H1 (cell line): ENCODE data around the gene BRAP. TPM values are rescaled to one million over a fixed set of nuclear protein-coding genes. Genes with fewer than 3 reads are reported as not detected.

Experiments
- CTCF ChIA-PET: fragments of 300-600 bp; sonication (Branson Sonifier 250); formaldehyde crosslinking; loops from one replicate; lab custom pipeline; 2021; ENCODE audit not compliant: partially characterized antibody; lab: Charles Lee
- POLR2A ChIA-PET: fragments of 300-600 bp; sonication (Branson Sonifier 250); formaldehyde crosslinking; loops from one replicate; lab custom pipeline; 2021; ENCODE audit warnings: inconsistent platforms; ENCODE audit not compliant: partially characterized antibody; lab: Charles Lee
- DNase-seq, 2 experiments: peaks; one replicate each; pipeline versions ENCODE4 v3.0.0 to v3.0.0-alpha.2; 2010 to 2022; ENCODE audit warnings: low spot score in 2 of 2, low read depth in 1 of 2, mixed read lengths in 1 of 2
- FAIRE-seq: peaks from 2 replicates; lab custom pipeline; 2011; peaks lifted over from hg19 to GRCh38; lab: Jason Lieb, UNC
- H2AFZ ChIP-seq: 2 replicates; pipeline ENCODE4 v1.8.1; 2012; ENCODE audit warnings: low read length, inconsistent platforms
- H2AK5ac ChIP-seq: 2 replicates; pipeline ENCODE4 v1.6.1; 2013; ENCODE audit warnings: low read depth, low read length
- H2BK120ac ChIP-seq: replicated peaks from 2 replicates; pipeline ENCODE3; 2013; ENCODE audit warnings: low read depth, low read length, inconsistent platforms
- H2BK12ac ChIP-seq: 2 replicates; pipeline ENCODE4 v1.6.1; 2013; ENCODE audit warnings: low read depth, low read length
- H2BK15ac ChIP-seq: 2 replicates; pipeline ENCODE4 v1.6.1; 2013; ENCODE audit warnings: low read length
- H2BK20ac ChIP-seq: 2 replicates; pipeline ENCODE4 v1.6.1; 2013; ENCODE audit warnings: low read length
- H2BK5ac ChIP-seq: 2 replicates; pipeline ENCODE4 v1.6.1; 2013; ENCODE audit warnings: low read depth, low read length
- H3K14ac ChIP-seq: 2 replicates; pipeline ENCODE4 v1.6.1; 2013; ENCODE audit warnings: inconsistent platforms; ENCODE audit not compliant: insufficient read length
- H3K18ac ChIP-seq: 2 replicates; pipeline ENCODE4 v1.6.1; 2013; ENCODE audit warnings: low read length; ENCODE audit errors: extremely low read depth
- H3K23ac ChIP-seq: 2 replicates; pipeline ENCODE4 v1.6.1; 2013; ENCODE audit warnings: inconsistent platforms; ENCODE audit not compliant: insufficient read length
- H3K23me2 ChIP-seq: 2 replicates; pipeline ENCODE4 v1.6.1; 2013; ENCODE audit warnings: low read depth, low read length
- H3K27ac ChIP-seq: 2 replicates; pipeline ENCODE4 v1.6.1; 2011; ENCODE audit warnings: low read depth, low read length, inconsistent platforms
- H3K27me3 ChIP-seq, 4 experiments: replicated peaks in 1 of 4; 1 replicate in 1 of 4; 2 replicates in 3 of 4; pipeline versions ENCODE4 v1.6.1 to v1.8.1; 2011 to 2013; ENCODE audit warnings: low read length in 3 of 4, mild to moderate bottlenecking in 3 of 4, inconsistent platforms in 2 of 4, mixed read lengths in 2 of 4, moderate library complexity in 1 of 4; ENCODE audit not compliant: control insufficient read depth in 3 of 4, insufficient read depth in 3 of 4; ENCODE audit errors: extremely low read depth in 1 of 4
- H3K36me3 ChIP-seq, 4 experiments: 2 replicates each; pipeline versions ENCODE4 v1.6.1 to v1.8.1; 2011 to 2013; ENCODE audit warnings: mild to moderate bottlenecking in 4 of 4, low read length in 3 of 4, moderate library complexity in 2 of 4, control low read depth in 1 of 4, inconsistent platforms in 1 of 4; ENCODE audit not compliant: insufficient read depth in 4 of 4, control insufficient read depth in 2 of 4
- H3K4ac ChIP-seq: replicated peaks from 2 replicates; pipeline ENCODE3; 2013; ENCODE audit warnings: low read length, low read depth, mixed read lengths, inconsistent platforms; ENCODE audit not compliant: insufficient read length
- H3K4me1 ChIP-seq, 4 experiments: replicated peaks in 1 of 4; 1 replicate in 1 of 4; 2 replicates in 3 of 4; pipeline versions ENCODE4 v1.6.1 to v1.8.1; 2011 to 2013; ENCODE audit warnings: low read length in 3 of 4, inconsistent platforms in 2 of 4, mixed read lengths in 1 of 4; ENCODE audit not compliant: insufficient read depth in 4 of 4, control insufficient read depth in 3 of 4
- H3K4me2 ChIP-seq, 2 experiments: 2 replicates each; pipeline versions ENCODE4 v1.6.1 to v1.8.1; 2011 to 2013; ENCODE audit warnings: low read depth in 2 of 2, low read length in 2 of 2, control low read depth in 1 of 2, inconsistent platforms in 1 of 2, mild to moderate bottlenecking in 1 of 2; ENCODE audit not compliant: insufficient read depth in 1 of 2
- H3K4me3 ChIP-seq, 4 experiments: fragments of 200-600, 300-600 bp in 1 of 4; sonication (generic), shearing (Covaris generic), sonication (Bioruptor Twin) in 1 of 4; 2 replicates each; pipeline versions ENCODE4 v1.5.1 to v1.8.1; 2011 to 2016; ENCODE audit warnings: low read length in 4 of 4, low read depth in 3 of 4, control low read depth in 2 of 4, inconsistent platforms in 2 of 4, mild to moderate bottlenecking in 2 of 4, mixed read lengths in 1 of 4, moderate library complexity in 1 of 4; ENCODE audit not compliant: insufficient read depth in 2 of 4; ENCODE audit errors: extremely low read depth in 1 of 4
- H3K56ac ChIP-seq: replicated peaks from 2 replicates; pipeline ENCODE3; 2013; ENCODE audit warnings: low read depth, mild to moderate bottlenecking, mixed read lengths, low read length, inconsistent platforms; ENCODE audit not compliant: insufficient read length
- H3K79me1 ChIP-seq: 2 replicates; pipeline ENCODE4 v1.6.1; 2013; ENCODE audit warnings: low read depth, low read length, control low read depth
- H3K79me2 ChIP-seq, 2 experiments: 2 replicates each; pipeline versions ENCODE4 v1.6.1 to v1.8.1; 2012 to 2013; ENCODE audit warnings: low read length in 2 of 2, mild to moderate bottlenecking in 2 of 2, inconsistent platforms in 1 of 2; ENCODE audit not compliant: insufficient read depth in 2 of 2, control insufficient read depth in 1 of 2
- H3K9ac ChIP-seq, 4 experiments: replicated peaks in 1 of 4; 1 replicate in 1 of 4; 2 replicates in 3 of 4; pipeline versions ENCODE4 v1.6.1 to v1.8.1; 2011 to 2013; ENCODE audit warnings: low read depth in 3 of 4, low read length in 3 of 4, control low read depth in 2 of 4, mild to moderate bottlenecking in 2 of 4, moderate library complexity in 2 of 4, inconsistent platforms in 1 of 4; ENCODE audit errors: extremely low read depth in 1 of 4
- H3K9me3 ChIP-seq, 2 experiments: 2 replicates each; pipeline versions ENCODE4 v1.6.1 to v1.8.1; 2012 to 2013; ENCODE audit warnings: mild to moderate bottlenecking in 2 of 2, moderate library complexity in 2 of 2, control low read depth in 1 of 2, inconsistent platforms in 1 of 2, low read depth in 1 of 2, low read length in 1 of 2, mixed read lengths in 1 of 2; ENCODE audit not compliant: insufficient read depth in 2 of 2
- H4K20me1 ChIP-seq, 2 experiments: replicated peaks in 1 of 2; 2 replicates each; pipeline versions ENCODE3 to v1.8.1; 2011 to 2013; ENCODE audit warnings: inconsistent platforms in 2 of 2, low read length in 2 of 2, mild to moderate bottlenecking in 1 of 2; ENCODE audit not compliant: insufficient read depth in 2 of 2, control insufficient read depth in 1 of 2
- H4K5ac ChIP-seq: 2 replicates; pipeline ENCODE4 v1.6.1; 2013; ENCODE audit warnings: low read length, low read depth, mixed read lengths, inconsistent platforms; ENCODE audit not compliant: insufficient read length
- H4K8ac ChIP-seq: 2 replicates; pipeline ENCODE4 v1.8.0; 2013; ENCODE audit warnings: mild to moderate bottlenecking, moderate library complexity, low read length, inconsistent platforms; ENCODE audit not compliant: insufficient read depth; ENCODE audit errors: extremely low read depth
- H4K91ac ChIP-seq: replicated peaks from 2 replicates; pipeline ENCODE3; 2013; ENCODE audit warnings: low read length, mixed read lengths, inconsistent platforms; ENCODE audit not compliant: insufficient read length
- BACH1 ChIP-seq: IDR thresholded peaks from 2 replicates; pipeline ENCODE4 v1.6.1; 2012; ENCODE audit warnings: low read length, improper control_type of control experiment
- BRCA1 ChIP-seq: IDR thresholded peaks from 2 replicates; pipeline ENCODE4 v1.6.1; 2012; ENCODE audit warnings: low read depth, low read length, improper control_type of control experiment
- CHD2 ChIP-seq: IDR thresholded peaks from 2 replicates; pipeline ENCODE4 v1.6.1; 2012; ENCODE audit warnings: low read length, improper control_type of control experiment
- EP300 ChIP-seq, 2 experiments: IDR thresholded peaks; 1 replicate in 1 of 2; 2 replicates in 1 of 2; pipeline ENCODE4 v1.6.1; 2011 to 2012; ENCODE audit warnings: low read depth in 2 of 2, low read length in 2 of 2, mild to moderate bottlenecking in 2 of 2, borderline replicate concordance in 1 of 2, inconsistent platforms in 1 of 2, moderate library complexity in 1 of 2
- FOSL1 ChIP-seq: IDR thresholded peaks from 2 replicates; pipeline ENCODE4 v1.6.1; 2011; ENCODE audit warnings: mild to moderate bottlenecking, low read depth, low read length, moderate library complexity; ENCODE audit not compliant: insufficient read depth
- SAP30 ChIP-seq: fragments of 300-600 bp; sonication (generic); IDR thresholded peaks from 2 replicates; pipeline ENCODE4 v1.7.1; 2012; ENCODE audit warnings: low read length, moderate library complexity, mild to moderate bottlenecking, inconsistent platforms; ENCODE audit not compliant: insufficient read depth, insufficient replicate concordance
- SUZ12 ChIP-seq: fragments of 200-600 bp; sonication (generic); IDR thresholded peaks from 2 replicates; pipeline ENCODE4 v1.6.1; 2012; ENCODE audit warnings: mild to moderate bottlenecking, inconsistent platforms, low read length, moderate library complexity, mixed read lengths
- WGBS, 2 experiments: shearing (Covaris generic) in 1 of 2; methylation state at CpG; one replicate each; pipeline versions ENCODE4 v1.1.6 to v1.1.7; 2013 to 2015; ENCODE audit warnings: low lambda C conversion rate in 2 of 2, mixed read lengths in 2 of 2, inconsistent platforms in 1 of 2, low coverage in 1 of 2, missing lambda C conversion rate in 1 of 2; ENCODE audit not compliant: insufficient replicate concordance in 2 of 2, insufficient coverage in 1 of 2, insufficient read length in 1 of 2; ENCODE audit errors: extremely low coverage in 1 of 2, missing lambda C conversion rate in 1 of 2; 5-methylcytosine and 5-hydroxymethylcytosine counted together
- polyA plus RNA-seq, 7 experiments: library from polyadenylated mRNA; depleted of rRNA in 3 of 7; stranded (reverse) in 5 of 7; unstranded in 2 of 7; fragments of >200 nt in 5 of 7; fragments of 200-250 nt in 2 of 7; gene quantifications; 1 replicate in 5 of 7; 2 replicates in 1 of 7; 4 replicates in 1 of 7; pipeline versions ENCODE4 v1.2.1 to v1.2.3, GENCODE V29; 2011 to 2013; ENCODE audit warnings: missing spikeins in 2 of 7, mixed read lengths in 2 of 7
- total RNA-seq: library from RNA; stranded (reverse); fragmentation: NEBNext Ultra II Directional; extraction: Animal tissue kit (Norgen Biotek cat#: 25700); gene quantifications from 2 replicates; pipeline ENCODE4 v1.2.1, GENCODE V29; 2021

The BRAP gene
- total and polyA plus RNA-seq, 2 of the 8 experiments (the other 6 are each of a cell fraction or from before 2014, with no cell fraction given) = 12.8 to 22.2 TPM

- peaks cover 0 to 2% (median 0%) of the 10 kb centered on the region in 4 experiments; a peak in 1 of 7 replicates for H3K4me1 ChIP-seq
- H3K9me3 ChIP-seq = no peaks in the 10 kb centered on the region
- H3K4me2 ChIP-seq = no peak overlapping the region; a peak in 1 of 4 replicates
- H4K20me1 ChIP-seq = peaks cover 0 to 3% of the 10 kb centered on the region in 2 experiments
- no peak overlapping the region for H3K14ac ChIP-seq
- no peak overlapping the region for H4K8ac ChIP-seq
- no peak overlapping the region for H2BK20ac ChIP-seq
- H3K27ac ChIP-seq = 0 out of 2 replicates have a peak overlapping the region, but pooled peaks have one; percentile 19
- no peak overlapping the region for H2BK15ac ChIP-seq
- TF ChIP-seq CHD2 (no peak), SAP30 (no peak), SUZ12 (no peak), EP300 (IDR thresholded peaks at IDR 0.05; ENCODE audit: borderline replicate concordance in 1 of 2, low read depth in 2 of 2, low read length in 2 of 2) (no peak), BACH1 (no peak), FOSL1 (no peak), BRCA1 (no peak)
- H2BK5ac ChIP-seq = no peak overlapping the region
- no peak overlapping the region for H3K18ac ChIP-seq
- H2AK5ac ChIP-seq = no peak overlapping the region
- no peak overlapping the region; a peak in 1 of 7 replicates for H3K9ac ChIP-seq
- no peak for FAIRE-seq
- no peaks in the 10 kb centered on the region for H3K27me3 ChIP-seq
- H3K23ac ChIP-seq = no peak overlapping the region
- H4K91ac ChIP-seq = no peak overlapping the region
- H3K4me3 ChIP-seq = no peak overlapping the region
- 92% methylated on average over 11 of the region's 11 CpGs; no CpG with 5 or more reads in 1 of the 2 experiments for WGBS, 2 experiments
- POLR2A ChIA-PET = interaction anchor here (0.8 to 1.6 kb wide), 2 partner anchors 19 to 44 kb away, joined by 3 to 6 read pairs; no protein-coding TSS in a partner anchor
- CTCF ChIA-PET = interaction anchor here (0.6 to 1.5 kb wide), 4 partner anchors 9 to 210 kb away, joined by 3 read pairs; no protein-coding TSS in a partner anchor
- H2BK12ac ChIP-seq = no peak overlapping the region
- no peak overlapping the region for H2AFZ ChIP-seq
- peaks cover 6 to 35% (median 17%) of the 10 kb centered on the region in 4 experiments; a peak in 7 of 8 replicates for H3K36me3 ChIP-seq
- no peak overlapping the region for H4K5ac ChIP-seq
- H3K79me2 ChIP-seq = no peaks in the 10 kb centered on the region
- no peaks in the 10 kb centered on the region for H3K79me1 ChIP-seq
- H3K56ac ChIP-seq = no peak overlapping the region
- H3K4ac ChIP-seq = no peak overlapping the region
- H3K23me2 ChIP-seq = no peaks in the 10 kb centered on the region
- no peak for DNase-seq
- no peak overlapping the region for H2BK120ac ChIP-seq
Measured at GRCh38 chr12:111664961-111665865, 20.5 kb downstream of the BRAP start.
